GM19467 (cell line): ENCODE results near the gene IMMT.

Experiments used
- ATAC-seq: cut with Tn5 transposase; IDR thresholded peaks from one replicate; pipeline ENCODE4 v1.9.1; 2021; ENCODE audit warnings: mild to moderate bottlenecking, moderate library complexity; ENCODE audit not compliant: unreplicated experiment

Gene IMMT

DNA sequence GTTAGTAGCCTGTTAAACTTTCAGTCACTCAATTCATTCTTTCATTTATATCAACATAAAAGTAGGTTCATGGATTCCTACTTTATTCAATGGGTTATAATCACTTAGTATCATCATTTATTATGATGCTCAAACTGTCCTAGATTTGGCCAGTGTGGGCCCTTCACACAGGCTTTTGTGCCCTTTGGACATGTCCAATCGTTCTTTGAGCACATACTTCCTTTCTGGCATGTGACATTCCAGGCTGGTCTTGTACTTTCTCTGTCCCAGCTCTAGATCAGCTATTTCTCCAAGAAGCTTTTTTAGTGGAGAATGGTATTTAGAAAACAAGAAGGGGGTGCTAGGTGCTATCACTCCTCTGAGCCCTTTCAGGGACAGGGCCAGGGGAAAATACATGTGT, 101.0 kb downstream of the IMMT start:
- ATAC-seq, result no peak
